RWPE1 (cell line): ENCODE data around the gene GDF10.

Experiments used
- CTCF ChIA-PET: fragments of 350-600 bp; sonication (Branson Sonifier 250); formaldehyde crosslinking; extraction: SDS; loops from one replicate; lab custom pipeline; 2021; lab: Yijun Ruan, JAX
- POLR2A ChIA-PET: fragments of 400-600 bp; formaldehyde crosslinking; extraction: SDS; loops from one replicate; lab custom pipeline; 2020; ENCODE audit warnings: antibody characterized with exemption; ENCODE audit not compliant: low non-redundant PET; lab: Yijun Ruan, JAX
- DNase-seq: peaks from one replicate; pipeline ENCODE4 v3.0.0; 2012; ENCODE audit warnings: low spot score
- H3K27ac ChIP-seq: fragments of 450-650 bp; 2 replicates; pipeline ENCODE4 v1.5.1; 2017
- TF ChIP-seq, protein P1 (sequence below): fragments of 450-650 bp; conservative IDR thresholded peaks from 2 replicates; pipeline ENCODE4 v1.5.1; 2017; ENCODE audit warnings: low read depth, mild to moderate bottlenecking

The GDF10 gene

DNA sequence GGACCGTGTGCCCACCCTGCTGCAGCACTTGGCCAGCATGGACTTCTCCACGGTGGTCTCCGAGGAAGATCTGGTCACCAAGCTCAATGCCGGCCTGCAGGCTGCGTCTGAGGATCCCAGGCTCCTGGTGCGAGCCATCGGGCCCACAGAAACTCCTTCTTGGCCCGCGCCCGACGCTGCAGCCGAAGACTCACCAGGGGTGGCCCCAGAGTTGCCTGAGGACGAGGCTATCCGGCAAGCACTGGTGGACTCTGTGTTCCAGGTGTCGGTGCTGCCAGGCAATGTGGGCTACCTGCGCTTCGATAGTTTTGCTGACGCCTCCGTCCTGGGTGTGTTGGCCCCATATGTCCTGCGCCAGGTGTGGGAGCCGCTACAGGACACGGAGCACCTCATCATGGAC is 49.5 kb downstream of the GDF10 start:
- no peak for DNase-seq
- ChIA-PET CTCF (no interaction called here), POLR2A (interaction anchor here (0.5 kb wide), 1 partner anchor 88 kb away, joined by 3 read pairs; no protein-coding TSS in a partner anchor)
- TF ChIP-seq, protein P1, sequence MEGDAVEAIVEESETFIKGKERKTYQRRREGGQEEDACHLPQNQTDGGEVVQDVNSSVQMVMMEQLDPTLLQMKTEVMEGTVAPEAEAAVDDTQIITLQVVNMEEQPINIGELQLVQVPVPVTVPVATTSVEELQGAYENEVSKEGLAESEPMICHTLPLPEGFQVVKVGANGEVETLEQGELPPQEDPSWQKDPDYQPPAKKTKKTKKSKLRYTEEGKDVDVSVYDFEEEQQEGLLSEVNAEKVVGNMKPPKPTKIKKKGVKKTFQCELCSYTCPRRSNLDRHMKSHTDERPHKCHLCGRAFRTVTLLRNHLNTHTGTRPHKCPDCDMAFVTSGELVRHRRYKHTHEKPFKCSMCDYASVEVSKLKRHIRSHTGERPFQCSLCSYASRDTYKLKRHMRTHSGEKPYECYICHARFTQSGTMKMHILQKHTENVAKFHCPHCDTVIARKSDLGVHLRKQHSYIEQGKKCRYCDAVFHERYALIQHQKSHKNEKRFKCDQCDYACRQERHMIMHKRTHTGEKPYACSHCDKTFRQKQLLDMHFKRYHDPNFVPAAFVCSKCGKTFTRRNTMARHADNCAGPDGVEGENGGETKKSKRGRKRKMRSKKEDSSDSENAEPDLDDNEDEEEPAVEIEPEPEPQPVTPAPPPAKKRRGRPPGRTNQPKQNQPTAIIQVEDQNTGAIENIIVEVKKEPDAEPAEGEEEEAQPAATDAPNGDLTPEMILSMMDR, result no peak
- H3K27ac ChIP-seq, result no peak overlapping the region

DNA sequence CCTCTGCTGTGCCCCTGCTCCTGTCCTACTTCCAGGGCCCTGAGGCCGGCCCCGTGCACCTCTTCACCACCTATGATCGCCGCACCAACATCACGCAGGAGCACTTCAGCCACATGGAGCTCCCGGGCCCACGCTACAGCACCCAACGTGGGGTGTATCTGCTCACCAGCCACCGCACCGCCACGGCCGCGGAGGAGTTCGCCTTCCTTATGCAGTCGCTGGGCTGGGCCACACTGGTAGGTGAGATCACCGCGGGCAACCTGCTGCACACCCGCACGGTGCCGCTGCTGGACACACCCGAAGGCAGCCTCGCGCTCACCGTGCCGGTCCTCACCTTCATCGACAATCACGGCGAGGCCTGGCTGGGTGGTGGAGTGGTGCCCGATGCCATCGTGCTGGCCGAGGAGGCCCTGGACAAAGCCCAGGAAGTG is 50.0 kb downstream of the GDF10 start:
- TF ChIP-seq, protein P1, result no peak
- no peak overlapping the region for H3K27ac ChIP-seq
- DNase-seq, result no peak
- POLR2A ChIA-PET, result interaction anchor here (0.6 kb wide), 1 partner anchor 1479 kb away, joined by 3 read pairs; no protein-coding TSS in a partner anchor
- CTCF ChIA-PET, result no interaction called here

GRCh38 chr10:47350671-47351640 is 51.0 kb downstream of the GDF10 start:
- CTCF ChIA-PET, result interaction anchor here (0.6 kb wide), 1 partner anchor 11 kb away, joined by 3 read pairs; no protein-coding TSS in a partner anchor
- POLR2A ChIA-PET, result no interaction called here

DNA sequence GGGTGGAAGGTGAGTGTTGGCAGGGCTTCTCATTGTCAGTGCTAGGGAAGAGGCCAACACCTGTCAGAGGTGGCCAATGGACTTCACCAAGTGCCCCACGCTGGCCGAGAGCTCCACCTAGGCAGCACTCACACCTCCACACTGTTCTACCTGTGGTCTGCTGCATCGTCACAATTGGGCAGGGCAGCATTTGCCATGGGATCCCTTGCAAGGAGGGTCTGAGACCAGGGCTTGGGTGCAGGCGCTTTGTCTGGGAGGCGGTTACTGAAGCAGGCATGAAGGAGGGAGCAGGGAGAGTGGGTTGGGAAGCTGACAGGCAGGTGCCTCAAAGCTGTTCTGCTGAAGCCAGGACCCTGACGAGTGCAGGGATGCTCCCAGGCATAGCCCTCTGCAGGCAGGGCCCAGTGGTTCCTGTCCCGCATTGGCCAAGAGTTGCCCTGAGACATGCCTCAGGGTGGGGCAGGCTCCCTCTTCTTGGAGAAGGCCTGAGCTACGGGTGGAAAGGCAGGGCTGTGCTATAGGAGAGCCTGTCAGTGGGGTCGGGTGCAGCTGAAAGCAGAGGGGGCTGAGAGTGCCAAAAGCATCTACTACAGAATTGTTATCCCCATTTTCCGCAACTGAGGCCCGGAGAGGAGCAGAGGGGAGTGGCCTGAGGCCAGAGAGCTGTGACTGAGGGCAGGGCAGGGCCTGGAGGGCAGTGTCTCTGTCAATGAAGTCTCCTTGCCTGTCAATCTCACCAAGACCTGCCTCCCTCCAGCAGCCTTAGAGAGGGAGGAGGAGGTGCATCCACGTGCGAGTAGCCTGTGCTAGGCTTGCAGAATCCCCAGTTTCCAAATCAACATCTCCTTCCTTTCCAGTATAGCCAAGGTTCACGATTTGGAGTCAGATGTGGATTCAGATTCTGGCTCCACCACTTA is 52.2 kb downstream of the GDF10 start:
- no peak overlapping the region for H3K27ac ChIP-seq
- POLR2A ChIA-PET, result no interaction called here
- TF ChIP-seq, protein P1, result no peak
- no peak for DNase-seq
- CTCF ChIA-PET, result interaction anchor here (0.7 kb wide), 1 partner anchor 11 kb away, joined by 3 read pairs; no protein-coding TSS in a partner anchor

More at GRCh38 chr10:47350671-47351640, 51.0 kb downstream of the GDF10 start:
- no peak for DNase-seq
- TF ChIP-seq, protein P1, result no peak
- no peak overlapping the region for H3K27ac ChIP-seq

DNA sequence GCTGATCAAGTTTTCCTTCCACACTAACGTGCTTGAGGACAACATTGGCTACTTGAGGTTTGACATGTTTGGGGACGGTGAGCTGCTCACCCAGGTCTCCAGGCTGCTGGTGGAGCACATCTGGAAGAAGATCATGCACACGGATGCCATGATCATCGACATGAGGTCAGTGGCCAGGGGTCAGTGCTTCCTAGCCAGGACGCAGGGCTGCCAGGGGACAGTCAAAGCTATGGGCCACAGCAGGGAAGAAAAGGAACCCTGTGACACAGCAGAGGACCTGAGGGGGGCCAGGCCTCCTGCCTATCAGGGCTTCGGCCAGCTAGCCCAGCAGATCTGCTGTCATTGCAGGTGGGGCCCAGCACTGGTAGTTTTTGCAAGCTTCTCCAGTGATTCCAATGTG is 53.4 kb downstream of the GDF10 start:
- ChIA-PET CTCF (interaction anchor here (0.5 to 0.7 kb wide), 2 partner anchors 13 to 1134 kb away, joined by 3 read pairs; no protein-coding TSS in a partner anchor), POLR2A (no interaction called here)
- no peak for DNase-seq
- no peak overlapping the region for H3K27ac ChIP-seq
- TF ChIP-seq, protein P1, result no peak
